Right lobe of liver (tissue), 4 donors: ENCODE measurements around the gene GALNT7.

Source experiments
- CTCF ChIP-seq, 4 donors: fragments of 200-600 bp in 3 of 4; fragments of 450-650 bp in 1 of 4; IDR thresholded peaks; one replicate each; pipeline versions ENCODE4 v1.5.1 to v1.8.0; 2016 to 2022; ENCODE audit warnings: antibody characterized with exemption in 4 of 4, mild to moderate bottlenecking in 2 of 4
- POLR2A ChIP-seq: fragments of 450-650 bp; IDR thresholded peaks from one replicate; pipeline ENCODE4 v1.6.1; 2017; ENCODE audit warnings: antibody characterized with exemption, mild to moderate bottlenecking
- donor health status: DM: no; HTN: no; CAD: no.
- donor health status: DM: no; HTN: no; CAD: no.
- donor health status: DM: no; HTN: yes; CAD: no.

GRCh38 chr4:173145131-173145530 is 23.5 kb upstream of the GALNT7 start:
- no peak for TF ChIP-seq CTCF (IDR thresholded peaks at IDR 0.05)
- no peak for TF ChIP-seq POLR2A
